IMR-90 (cell line): ENCODE measurements around the gene UBR1. TPM values are rescaled to one million over a fixed set of nuclear protein-coding genes. Genes with fewer than 3 reads are reported as not detected.

ENCODE experiments used
- ATAC-seq: fragments of 200-7000 bp; cut with Tn5 transposase; 2 replicates; pipeline ENCODE4 v1.9.1; 2020; ENCODE audit warnings: low read depth, mild to moderate bottlenecking, moderate library complexity
- BruUV-seq: library from RNA; stranded (reverse); fragments of 400-500 nt; replicated peaks from 2 replicates; lab custom pipeline; 2021; lab: Mats Ljungman, UMichigan
- CTCF ChIA-PET: fragments of 300-600 bp; formaldehyde crosslinking; extraction: SDS; loops from one replicate; lab custom pipeline; 2021; ENCODE audit warnings: antibody characterized with exemption; lab: Yijun Ruan, JAX
- POLR2A ChIA-PET: fragments of 300-600 bp; sonication (Branson Sonifier 250); formaldehyde crosslinking; loops from one replicate; lab custom pipeline; 2022; ENCODE audit warnings: antibody characterized with exemption; ENCODE audit not compliant: unreplicated experiment; lab: Charles Lee
- DNase-seq: peaks from one replicate; pipeline ENCODE4 v3.0.0; 2013
- H2AFZ ChIP-seq: replicated peaks from 2 replicates; pipeline ENCODE3; 2013; ENCODE audit warnings: low read length, mild to moderate bottlenecking; ENCODE audit not compliant: poor library complexity
- H2AK5ac ChIP-seq: 2 replicates; pipeline ENCODE4 v1.6.1; 2013; ENCODE audit warnings: low read depth, low read length, inconsistent platforms
- H2AK9ac ChIP-seq: replicated peaks from 2 replicates; pipeline ENCODE3; 2013; ENCODE audit warnings: mild to moderate bottlenecking, low read depth, low read length, moderate library complexity; ENCODE audit not compliant: poor library complexity
- H2BK120ac ChIP-seq: 2 replicates; pipeline ENCODE4 v1.6.1; 2013; ENCODE audit warnings: low read depth, low read length, inconsistent platforms
- H2BK15ac ChIP-seq: 3 replicates; pipeline ENCODE4 v1.6.1; 2013; ENCODE audit warnings: low read depth, low read length, inconsistent platforms
- H2BK20ac ChIP-seq: 2 replicates; pipeline ENCODE4 v1.6.1; 2013; ENCODE audit warnings: low read depth, mild to moderate bottlenecking, inconsistent platforms, low read length, moderate library complexity
- H2BK5ac ChIP-seq: 2 replicates; pipeline ENCODE4 v1.6.1; 2013; ENCODE audit warnings: mild to moderate bottlenecking, low read depth, low read length, inconsistent platforms; ENCODE audit not compliant: poor library complexity, severe bottlenecking
- H3K14ac ChIP-seq: replicated peaks from 2 replicates; pipeline ENCODE4 v1.6.1; 2013; ENCODE audit warnings: low read depth, low read length, inconsistent platforms
- H3K18ac ChIP-seq: 2 replicates; pipeline ENCODE4 v1.6.1; 2013; ENCODE audit warnings: low read depth, low read length, control low read depth
- H3K23ac ChIP-seq: 2 replicates; pipeline ENCODE4 v1.6.1; 2013; ENCODE audit warnings: low read depth, low read length, inconsistent platforms
- H3K27ac ChIP-seq: 2 replicates; pipeline ENCODE4 v1.5.1; 2013; ENCODE audit warnings: mild to moderate bottlenecking, control low read depth, low read length; ENCODE audit not compliant: insufficient read depth
- H3K27me3 ChIP-seq: 2 replicates; pipeline ENCODE4 v1.6.1; 2013; ENCODE audit warnings: low read length; ENCODE audit not compliant: control insufficient read depth, insufficient read depth
- H3K36me3 ChIP-seq: 2 replicates; pipeline ENCODE4 v1.6.1; 2013; ENCODE audit warnings: low read length, mixed read lengths; ENCODE audit not compliant: control insufficient read depth, insufficient read depth
- H3K4ac ChIP-seq: 2 replicates; pipeline ENCODE4 v1.6.1; 2013; ENCODE audit warnings: low read depth, low read length, inconsistent platforms
- H3K4me1 ChIP-seq: 2 replicates; pipeline ENCODE4 v1.6.1; 2013; ENCODE audit warnings: low read length, mixed read lengths; ENCODE audit not compliant: control insufficient read depth, insufficient read depth
- H3K4me2 ChIP-seq: 2 replicates; pipeline ENCODE4 v1.6.1; 2013; ENCODE audit warnings: low read depth, mild to moderate bottlenecking, control low read depth, low read length, moderate library complexity
- H3K4me3 ChIP-seq: 2 replicates; pipeline ENCODE4 v1.5.1; 2013; ENCODE audit warnings: low read depth, mild to moderate bottlenecking, control low read depth, low read length, moderate library complexity; ENCODE audit not compliant: insufficient read depth
- H3K56ac ChIP-seq: 2 replicates; pipeline ENCODE4 v1.6.1; 2013; ENCODE audit warnings: low read length, inconsistent platforms; ENCODE audit not compliant: insufficient read depth; ENCODE audit errors: extremely low read depth
- H3K79me1 ChIP-seq, 2 experiments: 2 replicates each; pipeline ENCODE4 v1.6.1; 2013; ENCODE audit warnings: low read length in 2 of 2, inconsistent platforms in 1 of 2, low read depth in 1 of 2
- H3K9ac ChIP-seq: 2 replicates; pipeline ENCODE4 v1.6.1; 2013; ENCODE audit warnings: low read depth, low read length, control low read depth
- H3K9me1 ChIP-seq: 2 replicates; pipeline ENCODE4 v1.6.1; 2013; ENCODE audit warnings: low read length, inconsistent platforms; ENCODE audit not compliant: insufficient read depth
- H3K9me3 ChIP-seq: 2 replicates; pipeline ENCODE4 v1.6.1; 2013; ENCODE audit warnings: low read length; ENCODE audit not compliant: control insufficient read depth, insufficient read depth
- H4K20me1 ChIP-seq: 2 replicates; pipeline ENCODE4 v1.6.1; 2013; ENCODE audit warnings: low read length, inconsistent platforms; ENCODE audit not compliant: insufficient read depth
- H4K5ac ChIP-seq: 2 replicates; pipeline ENCODE4 v1.6.1; 2013; ENCODE audit warnings: mild to moderate bottlenecking, low read depth, low read length, control low read depth
- H4K8ac ChIP-seq, 2 experiments: 2 replicates each; pipeline ENCODE4 v1.6.1; 2013; ENCODE audit warnings: low read depth in 2 of 2, low read length in 2 of 2, control low read depth in 1 of 2, inconsistent platforms in 1 of 2
- H4K91ac ChIP-seq: 2 replicates; pipeline ENCODE4 v1.6.1; 2013; ENCODE audit warnings: low read depth, low read length, inconsistent platforms; ENCODE audit not compliant: insufficient read depth
- BHLHE40 ChIP-seq: fragments of 150-350 bp; IDR thresholded peaks from 2 replicates; pipeline ENCODE4 v1.6.1; 2016; ENCODE audit warnings: mild to moderate bottlenecking, low read depth, low read length
- FOS ChIP-seq: fragments of 150-350 bp; IDR thresholded peaks from 2 replicates; pipeline ENCODE4 v1.6.1; 2016; ENCODE audit warnings: low read depth, low read length
- MAZ ChIP-seq: IDR thresholded peaks from 2 replicates; pipeline ENCODE4 v1.6.1; 2012; ENCODE audit warnings: low read depth, mild to moderate bottlenecking, low read length, improper control_type of control experiment, moderate library complexity, borderline replicate concordance
- POLR2A ChIP-seq: IDR thresholded peaks from 2 replicates; pipeline ENCODE4 v1.6.1; 2012; ENCODE audit warnings: mild to moderate bottlenecking, low read depth, low read length
- RAD21 ChIP-seq: IDR thresholded peaks from 2 replicates; pipeline ENCODE4 v1.6.1; 2012; ENCODE audit warnings: low read length, improper control_type of control experiment
- RCOR1 ChIP-seq: IDR thresholded peaks from 2 replicates; pipeline ENCODE4 v1.6.1; 2012; ENCODE audit warnings: mild to moderate bottlenecking, low read length, improper control_type of control experiment; ENCODE audit not compliant: insufficient replicate concordance
- WGBS, 2 experiments: methylation state at CpG; one replicate each; pipeline versions ENCODE4 v1.1.5 to v1.1.7; 2013; ENCODE audit warnings: missing lambda C conversion rate in 2 of 2; ENCODE audit not compliant: insufficient read length in 1 of 2; ENCODE audit errors: extremely low coverage in 2 of 2; 5-methylcytosine and 5-hydroxymethylcytosine counted together
- dilution Hi-C: fragments of 300-500 bp; cut with HindIII; formaldehyde crosslinking; loops from one replicate; pipeline ENCODE4 v1.14.3; 2018; ENCODE audit warnings: low sequenced_read_pairs; ENCODE audit not compliant: unreplicated experiment
- in situ Hi-C: fragments of 300-500 bp; cut with MboI; formaldehyde crosslinking; loops from 3 replicates; pipeline ENCODE4 v1.14.3; 2019; ENCODE audit warnings: low sequenced_read_pairs, inconsistent platforms, mixed read lengths
- intact Hi-C: fragments of 100-400 bp; cut with micrococcal nuclease; formaldehyde crosslinking; loops from 2 replicates; pipeline ENCODE4 v1.10.0; 2022
- polyA plus RNA-seq, 3 experiments: library from polyadenylated mRNA; depleted of rRNA; stranded (reverse); fragments of >200 nt; gene quantifications; 2 replicates each; pipeline ENCODE4 v1.2.3, GENCODE V29; 2012; ENCODE audit warnings: low replicate concordance in 1 of 3
- total RNA-seq: library from RNA; depleted of rRNA; stranded (reverse); fragments of >200 nt; gene quantifications from 2 replicates; pipeline ENCODE4 v1.2.3, GENCODE V29; 2012
- TF ChIP-seq, protein P1 (sequence below): conservative IDR thresholded peaks from 2 replicates; pipeline ENCODE4 v1.5.1; 2012; ENCODE audit warnings: mild to moderate bottlenecking, low read depth, low read length, improper control_type of control experiment
- TF ChIP-seq, protein P2 (sequence below): fragments of 150-350 bp; IDR thresholded peaks from 2 replicates; pipeline ENCODE4 v1.6.1; 2016; ENCODE audit warnings: low read depth, mild to moderate bottlenecking, low read length, moderate library complexity, borderline replicate concordance
- TF ChIP-seq, protein P3 (sequence below): fragments of 150-350 bp; IDR thresholded peaks from 2 replicates; pipeline ENCODE4 v1.6.1; 2017; ENCODE audit warnings: mild to moderate bottlenecking, antibody characterized with exemption, low read length, low read depth

UBR1 gene
- total and polyA plus RNA-seq, 2 of the 4 experiments (the other 2 are of a cell fraction), result 6.5 to 30.1 TPM

DNA sequence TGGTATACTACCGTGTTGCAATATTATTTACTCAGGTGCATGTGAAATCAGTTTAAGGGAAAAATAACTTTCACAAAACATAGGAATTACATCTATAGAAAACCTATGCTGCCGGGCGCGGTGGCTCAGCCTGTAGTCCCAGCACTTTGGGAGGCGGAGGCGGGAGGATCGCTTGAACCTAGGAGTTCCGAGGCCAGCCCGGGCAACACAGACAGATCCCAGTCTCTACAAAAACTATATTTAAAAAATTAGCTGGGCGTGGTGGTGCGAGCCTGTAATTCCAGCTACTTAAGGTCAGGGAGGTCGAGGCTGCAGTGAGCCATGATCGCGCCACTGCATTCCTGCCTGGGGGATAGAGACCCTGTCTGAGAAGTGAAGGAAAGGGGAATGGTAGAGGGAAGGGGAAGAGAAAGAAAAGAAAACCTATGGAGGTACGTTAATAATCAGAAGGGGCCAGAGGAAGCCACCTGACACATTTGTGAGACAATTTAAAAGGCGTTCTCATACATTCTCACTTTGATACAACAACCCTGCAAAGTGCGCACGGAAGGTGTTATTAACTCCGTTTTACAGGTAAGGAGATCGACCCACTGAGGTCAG lies 27.1 kb upstream of the UBR1 start:
- no peak overlapping the region for H2AK5ac ChIP-seq
- ChIA-PET CTCF (interaction anchor here (0.6 kb wide), 1 partner anchor 22 kb away, joined by 4 read pairs; no protein-coding TSS in a partner anchor), POLR2A (no interaction called here)
- peak overlapping the region; percentile 85 for H4K5ac ChIP-seq
- peak overlapping the region; percentile 96 for H3K4me2 ChIP-seq
- H4K8ac ChIP-seq, result peak overlapping the region; percentile 87 to 88
- DNase-seq, result no peak
- TF ChIP-seq, protein P1, sequence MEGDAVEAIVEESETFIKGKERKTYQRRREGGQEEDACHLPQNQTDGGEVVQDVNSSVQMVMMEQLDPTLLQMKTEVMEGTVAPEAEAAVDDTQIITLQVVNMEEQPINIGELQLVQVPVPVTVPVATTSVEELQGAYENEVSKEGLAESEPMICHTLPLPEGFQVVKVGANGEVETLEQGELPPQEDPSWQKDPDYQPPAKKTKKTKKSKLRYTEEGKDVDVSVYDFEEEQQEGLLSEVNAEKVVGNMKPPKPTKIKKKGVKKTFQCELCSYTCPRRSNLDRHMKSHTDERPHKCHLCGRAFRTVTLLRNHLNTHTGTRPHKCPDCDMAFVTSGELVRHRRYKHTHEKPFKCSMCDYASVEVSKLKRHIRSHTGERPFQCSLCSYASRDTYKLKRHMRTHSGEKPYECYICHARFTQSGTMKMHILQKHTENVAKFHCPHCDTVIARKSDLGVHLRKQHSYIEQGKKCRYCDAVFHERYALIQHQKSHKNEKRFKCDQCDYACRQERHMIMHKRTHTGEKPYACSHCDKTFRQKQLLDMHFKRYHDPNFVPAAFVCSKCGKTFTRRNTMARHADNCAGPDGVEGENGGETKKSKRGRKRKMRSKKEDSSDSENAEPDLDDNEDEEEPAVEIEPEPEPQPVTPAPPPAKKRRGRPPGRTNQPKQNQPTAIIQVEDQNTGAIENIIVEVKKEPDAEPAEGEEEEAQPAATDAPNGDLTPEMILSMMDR, result no peak
- TF ChIP-seq, protein P2, sequence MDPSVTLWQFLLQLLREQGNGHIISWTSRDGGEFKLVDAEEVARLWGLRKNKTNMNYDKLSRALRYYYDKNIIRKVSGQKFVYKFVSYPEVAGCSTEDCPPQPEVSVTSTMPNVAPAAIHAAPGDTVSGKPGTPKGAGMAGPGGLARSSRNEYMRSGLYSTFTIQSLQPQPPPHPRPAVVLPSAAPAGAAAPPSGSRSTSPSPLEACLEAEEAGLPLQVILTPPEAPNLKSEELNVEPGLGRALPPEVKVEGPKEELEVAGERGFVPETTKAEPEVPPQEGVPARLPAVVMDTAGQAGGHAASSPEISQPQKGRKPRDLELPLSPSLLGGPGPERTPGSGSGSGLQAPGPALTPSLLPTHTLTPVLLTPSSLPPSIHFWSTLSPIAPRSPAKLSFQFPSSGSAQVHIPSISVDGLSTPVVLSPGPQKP, result no peak
- TF ChIP-seq BHLHE40, result no peak
- TF ChIP-seq FOS, result no peak
- TF ChIP-seq POLR2A, result no peak
- TF ChIP-seq, protein P3, sequence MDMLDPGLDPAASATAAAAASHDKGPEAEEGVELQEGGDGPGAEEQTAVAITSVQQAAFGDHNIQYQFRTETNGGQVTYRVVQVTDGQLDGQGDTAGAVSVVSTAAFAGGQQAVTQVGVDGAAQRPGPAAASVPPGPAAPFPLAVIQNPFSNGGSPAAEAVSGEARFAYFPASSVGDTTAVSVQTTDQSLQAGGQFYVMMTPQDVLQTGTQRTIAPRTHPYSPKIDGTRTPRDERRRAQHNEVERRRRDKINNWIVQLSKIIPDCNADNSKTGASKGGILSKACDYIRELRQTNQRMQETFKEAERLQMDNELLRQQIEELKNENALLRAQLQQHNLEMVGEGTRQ, result no peak
- TF ChIP-seq MAZ, result no peak
- no peak for TF ChIP-seq RAD21
- no peak for TF ChIP-seq RCOR1
- H3K4me1 ChIP-seq, result peaks cover 8% of the 10 kb centered on the region
- H4K20me1 ChIP-seq, result no peaks in the 10 kb centered on the region
- H3K56ac ChIP-seq, result peak overlapping the region; percentile 19
- peak overlapping the region; percentile 73 for H3K9ac ChIP-seq
- H2BK20ac ChIP-seq, result no peak overlapping the region
- peak overlapping the region; percentile 42 for H3K14ac ChIP-seq
- peak overlapping the region; percentile 99 for H2AFZ ChIP-seq
- no TSS peak for BruUV-seq
- no peaks in the 10 kb centered on the region for H3K9me3 ChIP-seq
- no peaks in the 10 kb centered on the region for H3K27me3 ChIP-seq
- in situ Hi-C loops (no loop called here), intact Hi-C loops (no loop called here), dilution Hi-C loops (no loop called here)
- H2BK120ac ChIP-seq, result peak overlapping the region; percentile 69; the same call in 1 of the 2 replicates
- 43% methylated on average over 12 of the region's 20 CpGs; no CpG with 5 or more reads in 1 of the 2 experiments for WGBS, 2 experiments
- H3K4me3 ChIP-seq, result peak overlapping the region; percentile 87
- H3K4ac ChIP-seq, result peak overlapping the region; percentile 67
- no peak overlapping the region for H3K27ac ChIP-seq
- H2BK5ac ChIP-seq, result no peak overlapping the region
- H3K23ac ChIP-seq, result peak overlapping the region; percentile 79
- peak overlapping the region; percentile 75; the same call in 1 of the 2 replicates for H3K18ac ChIP-seq
- H4K91ac ChIP-seq, result peak overlapping the region; percentile 72
- peaks cover 12 to 23% of the 10 kb centered on the region in 2 experiments for H3K79me1 ChIP-seq
- H2BK15ac ChIP-seq, result no peak overlapping the region
- no peak for ATAC-seq
- H3K36me3 ChIP-seq, result peaks cover 5% of the 10 kb centered on the region
- H2AK9ac ChIP-seq, result peak overlapping the region; percentile 80
- H3K9me1 ChIP-seq, result peaks cover under 1% of the 10 kb centered on the region; the same call in 1 of the 2 replicates
